ENCODE data around the gene SACM1L. TPM values are rescaled to one million over a fixed set of nuclear protein-coding genes. Genes with fewer than 3 reads are reported as not detected.

The SACM1L gene
- total and polyA plus RNA-seq, 2 of the 4 experiments (the other 2 are of a cell fraction) = 19.0 to 40.9 TPM

GRCh38 chr3:45665101-45665572, 24.1 kb upstream of the SACM1L start:
- Histone ChIP-seq H3K79me1 (ENCODE audit: low read depth in 1 of 2, low read length in 2 of 2) (peaks cover 38 to 68% of the 10 kb centered on the region in 2 experiments), H3K14ac (replicated peaks; ENCODE audit: low read depth, low read length) (no peak overlapping the region; the same call in 1 of the 2 replicates), H2BK20ac (ENCODE audit: low read depth, low read length) (peak overlapping the region; percentile 75), H4K20me1 (ENCODE audit: insufficient read depth, low read length) (peaks cover 37% of the 10 kb centered on the region), H3K23ac (ENCODE audit: low read depth, low read length) (peak overlapping the region; percentile 83; the same call in 1 of the 2 replicates), H3K4ac (ENCODE audit: low read depth, low read length) (peak overlapping the region; percentile 1), H2BK15ac (ENCODE audit: low read depth, low read length) (0 out of 3 replicates have a peak overlapping the region, but pooled peaks have one; percentile 63), H3K4me1 (ENCODE audit: control insufficient read depth, insufficient read depth, low read length) (peaks cover 33% of the 10 kb centered on the region), H4K91ac (ENCODE audit: insufficient read depth, low read depth, low read length) (peak overlapping the region; percentile 63), H3K4me2 (ENCODE audit: low read depth, low read length) (no peak overlapping the region), H4K8ac (ENCODE audit: low read depth in 2 of 2, low read length in 2 of 2) (0 out of 4 replicates have a peak overlapping the region, but pooled peaks of 1 of the 2 experiments have one; percentile 45), H2AK5ac (ENCODE audit: low read depth, low read length) (peak overlapping the region; percentile 87), H2BK120ac (ENCODE audit: low read depth, low read length) (no peak overlapping the region), H3K9me3 (ENCODE audit: control insufficient read depth, insufficient read depth, low read length) (no peaks in the 10 kb centered on the region), H2BK5ac (ENCODE audit: low read depth, low read length, poor library complexity, severe bottlenecking) (no peak overlapping the region), H3K27me3 (ENCODE audit: control insufficient read depth, insufficient read depth, low read length) (no peaks in the 10 kb centered on the region), H4K5ac (ENCODE audit: low read depth, low read length) (no peak overlapping the region), H3K18ac (ENCODE audit: low read depth, low read length) (0 out of 2 replicates have a peak overlapping the region, but pooled peaks have one; percentile 10), H2AFZ (replicated peaks; ENCODE audit: low read length, poor library complexity) (no peak overlapping the region), H3K27ac (ENCODE audit: insufficient read depth, low read length) (no peak overlapping the region), H3K4me3 (ENCODE audit: insufficient read depth, low read depth, low read length) (no peak overlapping the region), H2AK9ac (replicated peaks; ENCODE audit: low read depth, low read length, poor library complexity) (peak overlapping the region; percentile 58), H3K9ac (ENCODE audit: low read depth, low read length) (no peak overlapping the region), H3K56ac (ENCODE audit: extremely low read depth, insufficient read depth, low read length) (no peak overlapping the region), H3K36me3 (ENCODE audit: control insufficient read depth, insufficient read depth, low read length) (peaks cover 17% of the 10 kb centered on the region), H3K9me1 (ENCODE audit: insufficient read depth, low read length) (peaks cover 37% of the 10 kb centered on the region)
- WGBS, 2 experiments (ENCODE audit: extremely low coverage in 2 of 2, insufficient read length in 1 of 2) = 80% methylated on average over 1 of the region's 9 CpGs; no CpG with 5 or more reads in 1 of the 2 experiments
- no peak for ATAC-seq (ENCODE audit: low read depth)
- BruUV-seq (replicated peaks) = no TSS peak
- in situ Hi-C loops (cut with MboI; ENCODE audit: low sequenced_read_pairs) (loop anchor here (10.0 kb wide), 1 partner anchor 460 kb away; no protein-coding TSS in a partner anchor), dilution Hi-C loops (cut with HindIII; ENCODE audit: low sequenced_read_pairs, unreplicated experiment) (no loop called here), intact Hi-C loops (cut with micrococcal nuclease) (no loop called here)
- ChIA-PET POLR2A (ENCODE audit: unreplicated experiment) (no interaction called here), CTCF (interaction anchor here (0.5 to 1.2 kb wide), 2 partner anchors 12 to 160 kb away, joined by 3 read pairs; no protein-coding TSS in a partner anchor)
- DNase-seq = peak; percentile 39
- TF ChIP-seq CEBPB (IDR thresholded peaks at IDR 0.05; ENCODE audit: low read depth, low read length) (no peak), MAZ (IDR thresholded peaks at IDR 0.05; ENCODE audit: borderline replicate concordance, low read depth, low read length) (no peak), ELK1 (IDR thresholded peaks at IDR 0.05; ENCODE audit: borderline replicate concordance, low read depth, low read length) (no peak), NFE2L2 (IDR thresholded peaks at IDR 0.05; ENCODE audit: low read depth, low read length) (no peak), USF2 (IDR thresholded peaks at IDR 0.05; ENCODE audit: low read depth, low read length) (no peak), RAD21 (IDR thresholded peaks at IDR 0.05; ENCODE audit: low read length) (peak; percentile 38), CTCF (conservative IDR thresholded peaks at IDR 0.05; ENCODE audit: low read depth, low read length) (peak; percentile 48)

Measured in IMR-90 (cell line).